GM12875 (cell line): ENCODE results near the gene ANKMY1.
"Not testable (repeated sequence)": the region's sequence is repeated elsewhere in the genome, so short reads cannot be mapped to it uniquely, and the experiment has no call there.

Source experiments
- H3K4me3 ChIP-seq: one replicate; pipeline ENCODE4 v1.5.1; 2011; ENCODE audit warnings: low read depth, low read length, control low read depth
- TF ChIP-seq, protein P1 (sequence below): IDR thresholded peaks from 2 replicates; pipeline ENCODE4 v1.5.1; 2011; ENCODE audit warnings: low read depth, mild to moderate bottlenecking, control low read depth, inconsistent platforms, low read length, moderate library complexity, borderline replicate concordance; ENCODE audit not compliant: insufficient read depth

ANKMY1 gene

DNA sequence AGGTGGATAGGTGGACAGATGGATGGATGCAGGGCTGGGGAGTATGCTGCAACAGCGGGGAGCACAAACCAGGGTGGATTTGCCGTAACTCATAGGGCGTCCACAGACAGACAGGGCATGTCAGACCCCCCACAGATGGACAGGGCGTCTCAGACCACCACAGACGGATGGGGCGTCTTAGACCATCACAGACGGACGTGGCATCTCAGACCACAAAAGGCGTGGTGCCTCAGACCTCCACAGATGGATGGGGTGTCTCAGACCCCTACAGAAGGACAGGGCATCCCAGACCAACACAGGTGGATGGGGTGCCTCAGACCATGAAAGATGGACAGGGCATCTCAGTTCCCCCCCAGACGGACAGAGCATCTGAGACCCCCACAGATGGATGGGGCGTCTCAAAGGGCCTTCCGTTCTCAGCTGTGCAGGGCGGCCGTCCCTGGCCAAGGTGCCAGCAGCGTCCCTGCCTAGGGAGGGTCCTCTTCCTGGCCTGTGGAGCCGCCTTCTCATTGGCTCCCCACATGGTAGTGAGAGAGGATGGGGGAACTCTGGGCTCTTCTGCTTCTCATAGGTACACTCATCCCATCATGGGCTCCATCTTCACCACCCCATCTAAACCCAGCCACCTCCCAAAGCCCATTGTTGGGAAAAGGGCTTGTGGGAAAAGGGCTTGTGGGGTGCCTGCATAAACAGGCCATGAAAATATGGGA, 2.1 kb downstream of the ANKMY1 start:
- no peak overlapping the region for H3K4me3 ChIP-seq
- TF ChIP-seq, protein P1, sequence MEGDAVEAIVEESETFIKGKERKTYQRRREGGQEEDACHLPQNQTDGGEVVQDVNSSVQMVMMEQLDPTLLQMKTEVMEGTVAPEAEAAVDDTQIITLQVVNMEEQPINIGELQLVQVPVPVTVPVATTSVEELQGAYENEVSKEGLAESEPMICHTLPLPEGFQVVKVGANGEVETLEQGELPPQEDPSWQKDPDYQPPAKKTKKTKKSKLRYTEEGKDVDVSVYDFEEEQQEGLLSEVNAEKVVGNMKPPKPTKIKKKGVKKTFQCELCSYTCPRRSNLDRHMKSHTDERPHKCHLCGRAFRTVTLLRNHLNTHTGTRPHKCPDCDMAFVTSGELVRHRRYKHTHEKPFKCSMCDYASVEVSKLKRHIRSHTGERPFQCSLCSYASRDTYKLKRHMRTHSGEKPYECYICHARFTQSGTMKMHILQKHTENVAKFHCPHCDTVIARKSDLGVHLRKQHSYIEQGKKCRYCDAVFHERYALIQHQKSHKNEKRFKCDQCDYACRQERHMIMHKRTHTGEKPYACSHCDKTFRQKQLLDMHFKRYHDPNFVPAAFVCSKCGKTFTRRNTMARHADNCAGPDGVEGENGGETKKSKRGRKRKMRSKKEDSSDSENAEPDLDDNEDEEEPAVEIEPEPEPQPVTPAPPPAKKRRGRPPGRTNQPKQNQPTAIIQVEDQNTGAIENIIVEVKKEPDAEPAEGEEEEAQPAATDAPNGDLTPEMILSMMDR, result no peak

DNA sequence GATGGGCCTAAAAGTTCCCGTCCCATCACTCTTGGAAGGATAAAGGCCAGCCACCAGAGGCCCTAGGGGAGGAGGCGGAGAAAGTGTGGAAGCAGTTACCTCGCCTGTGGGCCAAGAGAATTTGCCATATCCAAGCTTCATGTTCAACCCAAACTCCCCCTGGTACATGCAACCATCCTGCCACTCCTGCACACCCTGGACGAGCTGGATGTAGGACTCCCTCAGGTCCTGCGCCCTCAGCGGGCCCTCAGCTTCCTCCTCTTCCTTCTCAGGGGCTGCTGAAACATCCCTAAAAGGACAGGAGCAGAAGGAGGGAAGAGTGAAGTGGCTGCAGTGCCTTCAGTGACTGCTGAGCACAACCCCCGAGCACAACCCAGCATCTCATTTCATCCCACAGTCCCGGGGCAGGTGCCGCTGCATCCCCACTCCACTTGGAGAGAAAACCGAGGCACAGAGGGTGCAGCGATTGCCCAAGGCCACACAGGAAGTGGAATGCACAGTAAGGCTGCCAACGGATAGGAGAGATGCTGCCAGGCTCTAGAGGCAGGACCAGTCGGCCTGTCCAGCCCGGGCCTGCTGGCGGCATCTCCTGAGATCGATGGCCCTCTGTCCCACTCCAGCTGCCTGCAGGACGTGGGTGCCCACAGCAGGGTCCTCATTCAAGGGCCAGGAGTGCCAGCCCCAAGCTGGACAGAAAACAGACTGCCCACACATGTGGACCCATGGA, 2.9 kb downstream of the ANKMY1 start:
- no peak overlapping the region for H3K4me3 ChIP-seq
- TF ChIP-seq, protein P1, result no peak

DNA sequence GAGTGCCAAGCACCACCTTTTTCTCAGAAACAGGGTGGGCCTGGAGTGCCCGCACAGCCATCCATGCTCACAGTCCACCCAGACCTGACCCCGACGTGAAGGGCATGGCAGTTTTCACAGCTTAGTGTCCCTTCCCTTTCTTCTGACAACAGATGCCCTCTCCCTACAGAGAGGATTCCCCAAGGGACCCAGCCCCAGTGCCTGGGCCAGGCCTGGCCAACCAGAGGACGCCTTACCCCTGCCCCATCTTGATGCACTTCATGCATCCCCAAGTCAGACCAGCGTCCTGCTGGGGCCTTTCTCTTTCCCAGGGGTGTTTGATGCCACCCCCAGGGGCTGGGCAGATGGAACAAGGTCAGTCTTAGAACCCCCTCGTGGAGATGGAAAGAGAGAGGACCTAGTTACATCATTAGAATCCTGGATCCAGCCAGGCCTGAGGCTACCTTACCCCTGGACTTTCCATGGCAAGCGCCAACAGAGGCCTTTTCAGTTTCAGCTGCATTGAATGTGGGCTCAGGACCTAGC, 3.8 kb downstream of the ANKMY1 start:
- H3K4me3 ChIP-seq, result no peak overlapping the region
- TF ChIP-seq, protein P1, result no peak

DNA sequence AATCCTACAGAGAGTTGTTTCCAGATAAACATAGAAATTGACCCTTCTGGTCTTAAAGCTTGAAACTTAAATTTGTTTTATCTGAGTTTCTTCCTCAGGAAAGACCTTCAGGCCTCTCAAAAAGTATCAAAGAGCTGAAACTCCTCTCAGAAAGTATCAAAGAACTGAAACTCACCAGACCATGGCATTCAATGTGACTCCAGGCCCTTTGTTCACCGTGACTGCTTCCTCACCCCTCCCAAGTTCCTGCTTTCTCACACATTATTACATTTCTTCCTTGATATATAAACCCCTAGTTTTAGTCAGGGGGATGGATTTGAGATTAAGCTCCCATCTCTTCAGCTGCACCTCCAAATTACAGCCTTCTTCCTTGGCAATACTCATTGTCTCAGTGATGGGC, 6.0 kb downstream of the ANKMY1 start:
- TF ChIP-seq, protein P1, result no peak
- no peak overlapping the region for H3K4me3 ChIP-seq

DNA sequence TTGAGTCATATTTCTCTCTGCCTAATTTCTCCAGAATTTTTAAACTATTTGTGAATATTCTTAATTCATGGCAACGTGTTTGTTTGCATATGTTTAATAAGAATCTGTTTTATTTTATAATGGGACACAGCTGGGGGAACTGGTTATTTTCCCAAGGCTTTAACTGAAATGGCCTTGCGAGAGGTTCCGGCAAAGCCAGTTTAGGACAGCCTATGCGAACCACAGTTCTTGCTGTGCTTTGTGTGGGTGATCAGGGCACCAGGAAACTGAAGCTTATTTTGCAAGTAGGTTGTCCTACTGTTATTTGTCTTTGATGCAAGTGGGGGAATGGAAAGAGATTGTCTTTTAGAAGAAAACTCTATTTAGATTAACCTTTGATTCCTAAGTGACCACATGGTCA, 6.5 kb downstream of the ANKMY1 start:
- no peak overlapping the region for H3K4me3 ChIP-seq
- TF ChIP-seq, protein P1, result no peak

DNA sequence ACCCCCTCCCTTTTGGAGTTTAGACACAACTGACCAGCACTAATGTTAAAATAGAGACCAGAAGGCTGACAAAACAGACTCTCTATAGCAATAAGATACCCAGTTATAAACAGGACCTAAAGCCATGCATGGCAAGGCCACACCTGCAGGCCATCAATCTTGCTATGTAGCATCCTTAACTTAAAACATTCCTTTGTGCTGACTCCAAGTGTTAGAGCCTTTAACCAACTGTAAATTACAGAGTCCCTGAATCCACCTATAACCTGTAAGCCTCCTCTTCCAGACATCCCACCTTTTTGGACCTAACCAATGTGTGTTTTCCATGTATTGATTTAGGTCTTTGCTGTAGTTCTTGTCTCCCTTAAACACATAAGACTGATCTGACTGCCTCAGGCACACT, 17.9 kb downstream of the ANKMY1 start:
- TF ChIP-seq, protein P1, result no peak
- H3K4me3 ChIP-seq, result no peak overlapping the region

DNA sequence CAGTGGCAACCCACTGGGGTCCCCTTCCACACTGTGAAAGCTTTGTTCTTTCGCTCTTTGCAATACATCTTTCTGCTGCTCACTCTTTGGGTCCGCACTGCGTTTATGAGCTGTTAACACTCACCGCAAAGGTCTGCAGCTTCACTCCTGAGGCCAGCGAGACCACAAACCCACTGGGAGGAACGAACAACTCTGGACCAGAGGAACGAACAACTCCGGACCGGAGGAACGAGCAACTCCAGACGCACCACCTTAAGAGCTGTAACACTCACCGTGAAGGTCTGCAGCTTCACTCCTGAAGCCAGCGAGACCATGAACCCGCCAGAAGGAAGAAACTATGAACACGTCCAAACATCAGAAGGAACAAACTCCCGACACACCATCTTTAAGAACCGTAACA, 18.7 kb downstream of the ANKMY1 start:
- H3K4me3 ChIP-seq, result not testable (repeated sequence)
